LoVo (cell line): Measurements from ENCODE around the gene CEP89.
"Not testable (repeated sequence)": the region's sequence is repeated elsewhere in the genome, so short reads cannot be mapped to it uniquely, and the experiment has no call there.

Experiments used
- DNase-seq: peaks from one replicate; pipeline ENCODE4 v3.0.0-alpha.2; 2016; ENCODE audit warnings: low spot score

CEP89 gene

GRCh38 chr19:32971715-32972540, at the start of gene CEP89, which contains the start of gene FAAP24:
Gene CEP89 (minus strand): TSS chr19:32971958. CDS start chr19:32971874, 84 bp downstream.
Gene FAAP24 (plus strand): TSS chr19:32972242. CDS start chr19:32973197, 955 bp downstream.
- DNase-seq = peak; percentile 98

- not testable (repeated sequence) for DNase-seq
Observed at GRCh38 chr19:33010891-33011290, 39.1 kb upstream of the CEP89 start.

GRCh38 chr19:33008738-33009137, 37.0 kb upstream of the CEP89 start:
- no peak for DNase-seq

- DNase-seq = peak; percentile 12
Observed at GRCh38 chr19:33005440-33005839, 33.7 kb upstream of the CEP89 start.

GRCh38 chr19:33003424-33004024, 31.8 kb upstream of the CEP89 start:
- not testable (repeated sequence) for DNase-seq

GRCh38 chr19:33002126-33002865, 30.5 kb upstream of the CEP89 start:
- DNase-seq = not testable (repeated sequence)

GRCh38 chr19:33000910-33001309, 29.2 kb upstream of the CEP89 start:
- DNase-seq = no peak

- no peak for DNase-seq
Observed at GRCh38 chr19:33000510-33000909, 28.8 kb upstream of the CEP89 start.

- DNase-seq = no peak
Observed at GRCh38 chr19:32998722-32999121, 27.0 kb upstream of the CEP89 start.

- DNase-seq = no peak
Observed at GRCh38 chr19:32997716-32998355, 26.1 kb upstream of the CEP89 start.

- DNase-seq = not testable (repeated sequence)
Observed at GRCh38 chr19:32997061-32997464, 25.3 kb upstream of the CEP89 start.

- not testable (repeated sequence) for DNase-seq
Observed at GRCh38 chr19:32995966-32996365, 24.2 kb upstream of the CEP89 start.

GRCh38 chr19:32988724-32989123, 17.0 kb upstream of the CEP89 start:
- DNase-seq = no peak

- DNase-seq = not testable (repeated sequence)
Observed at GRCh38 chr19:32988254-32988653, 16.5 kb upstream of the CEP89 start.

GRCh38 chr19:32982488-32982887, 10.7 kb upstream of the CEP89 start:
- DNase-seq = not testable (repeated sequence)

- DNase-seq = not testable (repeated sequence)
Observed at GRCh38 chr19:32979807-32980206, 8.0 kb upstream of the CEP89 start.

- not testable (repeated sequence) for DNase-seq
Observed at GRCh38 chr19:32977813-32978212, 6.1 kb upstream of the CEP89 start.

- DNase-seq = no peak
Observed at GRCh38 chr19:32977280-32977679, 5.5 kb upstream of the CEP89 start.

- DNase-seq = peak; percentile 57
Observed at GRCh38 chr19:32976223-32976805, 4.6 kb upstream of the CEP89 start.

GRCh38 chr19:32971012-32971595, 654 bp downstream of the CEP89 start:
- DNase-seq = no peak

- no peak for DNase-seq
Observed at GRCh38 chr19:32969549-32969948, 2.2 kb downstream of the CEP89 start.
